ENCODE results near the gene PLEKHG2.

PLEKHG2 gene

DNA sequence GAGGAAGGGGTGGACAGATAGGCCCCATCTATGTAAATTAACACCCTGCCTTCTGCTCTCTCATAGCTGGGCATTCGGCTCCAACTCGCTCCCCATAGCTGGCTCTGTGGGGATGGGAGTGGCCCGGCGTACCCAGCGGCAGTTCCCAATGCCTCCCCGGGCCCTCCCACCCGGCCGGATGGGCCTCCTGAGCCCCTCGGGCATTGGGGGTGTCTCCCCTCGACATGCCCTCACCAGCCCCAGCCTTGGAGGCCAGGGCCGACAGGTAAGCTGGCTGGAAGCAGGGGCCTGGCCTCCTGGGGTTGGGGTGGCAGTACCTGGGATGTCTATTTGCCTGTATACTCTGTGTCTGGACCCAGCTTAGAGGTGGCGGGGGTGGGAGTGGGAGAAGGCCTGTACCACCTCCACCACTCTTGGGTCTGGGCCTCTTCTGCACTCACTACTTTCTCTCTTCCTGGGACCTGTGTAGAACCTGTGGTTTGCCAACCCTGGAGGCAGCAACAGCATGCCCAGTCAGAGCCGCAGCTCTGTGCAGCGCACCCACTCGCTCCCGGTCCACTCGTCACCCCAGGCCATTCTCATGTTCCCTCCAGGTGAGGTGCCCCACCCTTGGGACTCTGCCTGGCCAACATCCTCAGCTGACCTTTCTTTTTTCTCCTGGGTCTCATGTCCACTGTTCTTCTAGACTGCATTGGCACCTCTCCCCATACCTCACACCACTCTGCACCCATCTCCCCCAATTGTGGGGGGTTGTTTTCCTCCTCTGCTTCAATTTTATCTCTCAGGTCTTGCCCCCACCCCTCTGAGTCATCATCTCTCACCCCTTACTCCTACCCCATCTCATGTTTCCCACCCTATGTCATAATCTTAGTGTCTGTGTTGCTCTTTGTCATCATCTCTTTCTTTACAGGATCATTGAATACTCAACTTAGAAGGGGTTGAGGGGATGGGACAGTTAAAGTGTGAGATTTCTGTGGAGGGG lies 31.7 kb upstream of the PLEKHG2 start:
- no peak overlapping the region for H3K27ac Mint-ChIP-seq
- H3K36me3 Mint-ChIP-seq, result peaks cover 4% of the 10 kb centered on the region
- H3K27me3 Mint-ChIP-seq, result no peaks in the 10 kb centered on the region
- H3K9me3 Mint-ChIP-seq (ENCODE audit: low read depth), result no peaks in the 10 kb centered on the region
- peaks cover 2% of the 10 kb centered on the region for H3K4me1 Mint-ChIP-seq (ENCODE audit: low read depth)
- no peak overlapping the region for H3K4me3 Mint-ChIP-seq

DNA sequence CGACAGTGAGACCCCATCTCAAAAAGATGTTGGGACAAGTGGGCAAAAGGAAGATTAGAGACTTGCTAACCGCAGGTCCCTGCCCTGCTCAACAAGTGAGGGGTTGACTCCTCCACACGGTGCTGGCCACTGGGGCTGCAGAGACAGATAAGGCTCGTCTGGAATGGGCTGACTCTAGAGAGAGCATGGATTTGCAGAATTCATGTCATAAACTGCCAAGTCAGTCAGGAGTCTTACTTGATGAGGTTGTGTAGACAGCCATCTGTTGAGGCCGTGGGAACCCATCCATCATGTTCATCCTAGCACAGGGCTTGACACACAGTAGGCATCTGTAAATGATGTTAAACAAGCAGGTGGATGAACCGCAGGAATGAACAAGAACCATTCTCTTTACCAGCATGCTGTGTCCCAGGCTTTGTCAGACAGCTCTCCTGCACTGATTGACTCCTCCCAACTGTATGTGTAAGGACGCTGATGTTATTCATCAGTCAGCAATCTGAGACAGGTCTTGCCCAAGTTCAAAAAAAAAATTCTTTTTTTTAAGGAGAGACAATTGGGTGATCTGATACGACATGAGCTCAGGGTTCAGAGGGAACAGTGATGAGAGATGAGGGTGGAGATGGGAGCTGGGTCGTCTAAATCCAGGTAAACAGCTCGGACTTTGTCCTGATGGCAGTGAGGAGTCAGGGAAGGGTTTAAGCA lies 30.4 kb upstream of the PLEKHG2 start:
- Mint-ChIP-seq H3K9me3 (ENCODE audit: low read depth) (no peaks in the 10 kb centered on the region), H3K4me1 (ENCODE audit: low read depth) (peaks cover 4% of the 10 kb centered on the region), H3K4me3 (no peak overlapping the region), H3K27ac (no peak overlapping the region), H3K36me3 (peaks cover 4% of the 10 kb centered on the region), H3K27me3 (no peaks in the 10 kb centered on the region)

DNA sequence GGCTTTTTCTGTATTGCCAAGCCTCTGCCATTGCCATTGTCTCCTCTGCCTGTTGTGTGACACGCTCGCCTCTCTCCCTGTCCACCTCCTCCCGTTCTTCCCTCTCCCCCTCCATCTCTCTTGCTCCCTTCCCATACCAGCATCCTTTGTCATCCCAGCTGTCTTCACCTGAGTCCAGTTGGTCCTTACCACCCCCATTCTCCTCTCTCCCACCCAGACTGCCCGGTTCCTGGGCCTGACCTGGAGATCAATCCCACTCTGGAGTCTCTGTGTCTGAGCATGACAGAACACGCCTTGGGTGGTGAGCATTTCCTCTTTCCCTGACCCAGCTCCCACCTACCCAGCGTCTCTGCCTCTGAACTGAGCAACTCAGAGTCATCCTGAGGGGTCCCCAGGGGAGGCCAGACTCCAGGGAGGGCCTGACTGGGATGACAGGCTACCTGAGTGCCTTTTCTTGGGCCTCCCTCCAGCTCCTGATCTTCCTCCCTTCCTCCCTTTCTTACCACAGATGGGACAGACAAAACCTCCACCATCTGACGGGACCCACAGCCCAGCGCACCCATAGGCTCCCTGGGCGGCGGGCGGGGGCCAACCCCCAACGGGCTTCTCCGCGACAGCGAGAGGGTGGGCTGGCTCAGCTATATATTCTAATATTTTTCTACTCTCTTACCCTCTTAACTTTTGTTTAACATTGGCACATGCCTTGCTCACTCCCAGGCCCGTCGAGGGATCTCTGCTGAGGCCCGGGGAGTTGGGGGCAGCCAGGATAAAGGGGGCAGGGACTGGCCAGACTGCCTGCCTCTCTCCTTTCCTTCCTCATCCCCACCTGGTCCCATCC lies 29.3 kb upstream of the PLEKHG2 start:
- H3K36me3 Mint-ChIP-seq, result peaks cover 4% of the 10 kb centered on the region
- no peaks in the 10 kb centered on the region for H3K27me3 Mint-ChIP-seq
- H3K4me3 Mint-ChIP-seq, result no peak overlapping the region
- peaks cover 4% of the 10 kb centered on the region for H3K4me1 Mint-ChIP-seq (ENCODE audit: low read depth)
- no peak overlapping the region for H3K27ac Mint-ChIP-seq
- no peaks in the 10 kb centered on the region for H3K9me3 Mint-ChIP-seq (ENCODE audit: low read depth)

DNA sequence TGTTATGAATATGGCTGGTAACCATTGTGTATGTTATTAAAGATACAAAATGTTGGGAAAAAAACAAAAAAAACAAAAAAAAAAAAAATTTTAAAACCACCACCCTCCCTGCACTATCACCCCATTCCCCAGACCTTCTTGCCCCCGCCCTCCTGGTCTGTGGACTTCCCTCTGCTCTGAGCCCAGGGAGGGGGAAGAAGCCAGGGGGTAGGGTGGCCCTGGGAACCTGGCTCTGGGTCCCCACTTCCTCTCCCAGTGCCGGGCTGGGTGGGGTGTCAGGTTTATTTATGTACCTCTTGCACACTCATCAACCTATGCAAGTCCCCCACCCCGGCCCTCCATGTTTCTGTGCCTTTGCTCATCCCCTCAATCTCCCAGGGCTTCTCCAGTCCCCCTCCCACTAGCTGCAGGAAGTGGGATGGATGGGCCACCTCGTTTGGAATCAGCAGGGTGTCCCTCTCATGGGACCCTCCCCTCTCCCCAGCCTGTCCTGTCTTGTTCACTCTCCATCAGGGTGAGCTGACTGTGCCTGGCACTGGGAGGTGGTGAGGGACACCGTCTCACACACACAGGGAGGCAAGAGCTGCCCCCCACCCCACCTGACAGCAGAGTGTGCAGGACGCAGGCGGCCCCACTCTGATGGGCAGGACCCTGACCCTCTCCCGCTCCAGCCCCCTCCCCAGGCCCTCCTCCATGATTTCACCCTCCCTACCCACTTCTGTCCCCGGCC lies 27.5 kb upstream of the PLEKHG2 start:
- Mint-ChIP-seq H3K27ac (no peak overlapping the region), H3K27me3 (no peaks in the 10 kb centered on the region), H3K36me3 (peaks cover 8% of the 10 kb centered on the region), H3K9me3 (ENCODE audit: low read depth) (no peaks in the 10 kb centered on the region), H3K4me3 (no peak overlapping the region), H3K4me1 (ENCODE audit: low read depth) (peaks cover 12% of the 10 kb centered on the region)

DNA sequence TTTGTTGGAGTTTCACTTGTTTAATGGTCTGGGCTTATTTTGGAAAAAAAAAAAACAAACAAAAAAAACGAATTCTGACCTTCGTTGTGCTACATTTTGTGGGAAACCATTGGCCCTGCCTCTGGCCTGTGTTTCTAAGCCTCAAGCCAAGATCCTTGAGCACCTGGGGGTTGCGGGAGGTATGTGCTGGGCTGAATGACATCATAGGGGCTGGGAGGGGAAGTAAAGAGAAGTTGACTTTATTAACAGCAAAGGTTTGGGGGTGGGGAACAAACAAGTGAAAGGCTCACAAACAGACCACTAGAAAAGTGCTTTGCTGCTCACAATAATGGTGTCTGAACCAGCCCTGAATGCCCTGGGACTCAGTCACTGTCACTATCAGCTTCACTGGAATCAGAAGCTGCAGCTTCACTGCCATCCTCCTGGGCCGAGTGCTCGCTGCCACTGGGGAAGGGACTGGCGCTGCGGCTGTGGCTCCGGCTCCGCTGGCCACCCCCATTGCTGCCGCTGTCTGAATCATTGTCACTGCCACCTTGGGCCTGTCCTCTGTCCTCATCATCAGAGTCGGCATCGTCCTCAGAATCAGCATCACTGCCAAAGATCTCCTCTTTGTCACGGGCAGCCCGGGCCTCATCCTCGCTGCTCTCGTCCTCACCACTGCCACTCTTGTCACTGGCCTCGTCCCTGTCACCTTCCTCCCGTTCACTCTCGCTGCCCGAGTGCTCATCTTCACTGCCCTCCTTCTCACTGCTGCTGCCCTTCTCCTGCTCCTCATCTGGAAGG lies 26.6 kb upstream of the PLEKHG2 start:
- H3K27me3 Mint-ChIP-seq, result no peaks in the 10 kb centered on the region
- H3K9me3 Mint-ChIP-seq (ENCODE audit: low read depth), result no peaks in the 10 kb centered on the region
- no peak overlapping the region for H3K4me3 Mint-ChIP-seq
- H3K27ac Mint-ChIP-seq, result peak overlapping the region; percentile 42
- peaks cover 17% of the 10 kb centered on the region for H3K4me1 Mint-ChIP-seq (ENCODE audit: low read depth)
- peaks cover 6% of the 10 kb centered on the region for H3K36me3 Mint-ChIP-seq

DNA sequence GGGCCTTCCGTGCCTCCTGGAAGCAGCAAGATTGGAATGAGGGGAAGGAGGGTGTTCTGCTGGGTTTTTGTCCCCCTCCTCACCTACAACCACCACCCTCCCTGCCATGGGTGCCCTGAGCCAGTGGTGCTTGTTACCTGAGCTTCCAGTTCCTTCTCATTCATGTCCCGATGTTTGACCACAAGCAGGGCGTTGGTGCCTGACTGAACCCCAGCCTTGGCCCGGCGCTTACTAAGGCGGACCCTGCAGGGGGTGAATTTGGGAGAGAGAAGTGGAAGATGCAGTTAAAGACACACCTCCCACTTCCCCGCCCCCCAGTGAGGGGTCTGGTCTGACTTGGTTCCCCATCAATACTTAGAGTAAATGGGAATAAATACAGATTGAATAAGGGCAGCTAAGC lies 25.9 kb upstream of the PLEKHG2 start:
- no peaks in the 10 kb centered on the region for H3K27me3 Mint-ChIP-seq
- H3K27ac Mint-ChIP-seq, result no peak overlapping the region
- H3K4me1 Mint-ChIP-seq (ENCODE audit: low read depth), result peaks cover 24% of the 10 kb centered on the region
- H3K36me3 Mint-ChIP-seq, result peaks cover 4% of the 10 kb centered on the region
- no peaks in the 10 kb centered on the region for H3K9me3 Mint-ChIP-seq (ENCODE audit: low read depth)
- H3K4me3 Mint-ChIP-seq, result no peak overlapping the region

DNA sequence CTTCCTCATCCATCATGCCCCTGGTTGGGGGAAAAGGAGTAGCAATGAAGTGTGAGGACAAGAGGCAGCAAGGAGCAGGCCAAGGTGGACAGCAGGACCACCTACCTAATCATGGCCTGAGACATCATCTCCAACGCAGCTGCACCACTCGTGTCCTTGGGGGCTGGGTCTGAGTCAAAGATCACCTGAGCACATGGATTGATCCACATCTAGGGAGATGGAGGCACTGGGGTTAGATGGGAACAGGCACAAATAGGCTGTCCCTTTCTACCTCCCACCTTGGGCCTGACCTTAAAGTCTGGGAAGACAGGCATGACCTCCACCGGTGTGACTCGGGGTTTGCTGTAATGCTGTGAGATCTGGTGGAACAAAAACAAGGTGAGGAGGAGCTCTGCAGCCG lies 23.8 kb upstream of the PLEKHG2 start:
- peak overlapping the region; percentile 87 for H3K27ac Mint-ChIP-seq
- peaks cover 4% of the 10 kb centered on the region for H3K36me3 Mint-ChIP-seq
- H3K4me1 Mint-ChIP-seq (ENCODE audit: low read depth), result peaks cover 33% of the 10 kb centered on the region
- H3K4me3 Mint-ChIP-seq, result no peak overlapping the region
- H3K27me3 Mint-ChIP-seq, result no peaks in the 10 kb centered on the region
- H3K9me3 Mint-ChIP-seq (ENCODE audit: low read depth), result no peaks in the 10 kb centered on the region

DNA sequence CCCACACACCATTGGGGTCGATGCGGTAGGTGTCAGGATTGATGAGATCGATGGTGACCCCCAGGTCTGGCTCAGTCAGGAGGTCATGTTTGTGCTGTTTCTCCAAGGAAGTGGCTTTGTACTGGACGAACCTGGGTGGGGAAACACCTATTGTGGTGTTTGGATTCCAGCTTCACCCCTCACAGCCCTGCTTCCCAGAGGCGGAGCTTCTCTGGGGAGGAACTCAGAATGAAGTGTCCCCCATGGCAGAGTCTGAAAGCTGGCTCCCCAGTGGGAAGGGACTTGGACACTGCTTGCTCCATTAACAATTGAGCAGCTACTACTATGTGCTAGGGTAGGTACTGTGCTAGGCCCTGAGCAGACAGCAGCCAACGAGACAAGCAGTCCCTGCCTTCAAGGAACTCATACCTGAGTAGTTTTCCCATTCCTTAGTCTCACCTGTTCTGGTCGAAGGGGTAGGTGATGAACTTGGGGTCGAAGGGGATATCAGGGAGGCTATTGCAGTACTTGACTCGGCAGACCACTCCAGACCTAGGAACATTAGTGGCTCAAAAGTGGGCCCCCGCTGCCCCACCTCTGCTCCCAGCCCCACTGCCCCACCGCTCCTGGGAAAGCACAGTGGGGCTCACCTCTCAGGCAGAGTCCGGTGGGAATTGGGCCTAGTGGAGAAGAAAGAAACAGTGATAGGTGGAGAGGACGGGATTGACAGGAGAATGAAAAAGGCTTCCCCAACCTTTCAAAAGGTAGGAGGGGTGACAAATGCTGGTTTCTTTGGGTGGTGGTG lies 22.6 kb upstream of the PLEKHG2 start:
- H3K27me3 Mint-ChIP-seq, result no peaks in the 10 kb centered on the region

DNA sequence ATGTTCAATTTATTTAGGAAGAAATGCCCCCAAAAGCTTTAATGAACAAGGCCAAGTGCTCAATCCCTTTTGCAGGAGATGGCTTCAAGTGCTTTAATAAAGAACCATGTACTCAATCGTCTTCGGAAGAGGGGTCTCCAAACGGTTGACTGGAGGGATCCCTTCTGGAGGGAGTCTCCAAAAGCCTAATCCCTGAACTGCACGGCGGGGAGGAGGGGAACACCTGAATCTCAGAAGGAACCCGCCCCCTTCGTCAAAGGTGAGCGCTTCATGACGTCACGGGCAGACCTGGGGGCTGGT lies 22.1 kb upstream of the PLEKHG2 start:
- H3K27me3 Mint-ChIP-seq, result no peaks in the 10 kb centered on the region
- H3K9me3 Mint-ChIP-seq (ENCODE audit: low read depth), result no peaks in the 10 kb centered on the region
- H3K4me1 Mint-ChIP-seq (ENCODE audit: low read depth), result peaks cover 37% of the 10 kb centered on the region
- peak overlapping the region; percentile 93 for H3K4me3 Mint-ChIP-seq
- peak overlapping the region; percentile 87 for H3K27ac Mint-ChIP-seq
- H3K36me3 Mint-ChIP-seq, result peaks cover 4% of the 10 kb centered on the region

More for the DNA sequence above, 22.6 kb upstream of the PLEKHG2 start:
- peaks cover 4% of the 10 kb centered on the region for H3K36me3 Mint-ChIP-seq
- peak overlapping the region; percentile 93 for H3K4me3 Mint-ChIP-seq
- H3K4me1 Mint-ChIP-seq (ENCODE audit: low read depth), result peaks cover 33% of the 10 kb centered on the region
- H3K9me3 Mint-ChIP-seq (ENCODE audit: low read depth), result no peaks in the 10 kb centered on the region
- peak overlapping the region; percentile 87 for H3K27ac Mint-ChIP-seq

DNA sequence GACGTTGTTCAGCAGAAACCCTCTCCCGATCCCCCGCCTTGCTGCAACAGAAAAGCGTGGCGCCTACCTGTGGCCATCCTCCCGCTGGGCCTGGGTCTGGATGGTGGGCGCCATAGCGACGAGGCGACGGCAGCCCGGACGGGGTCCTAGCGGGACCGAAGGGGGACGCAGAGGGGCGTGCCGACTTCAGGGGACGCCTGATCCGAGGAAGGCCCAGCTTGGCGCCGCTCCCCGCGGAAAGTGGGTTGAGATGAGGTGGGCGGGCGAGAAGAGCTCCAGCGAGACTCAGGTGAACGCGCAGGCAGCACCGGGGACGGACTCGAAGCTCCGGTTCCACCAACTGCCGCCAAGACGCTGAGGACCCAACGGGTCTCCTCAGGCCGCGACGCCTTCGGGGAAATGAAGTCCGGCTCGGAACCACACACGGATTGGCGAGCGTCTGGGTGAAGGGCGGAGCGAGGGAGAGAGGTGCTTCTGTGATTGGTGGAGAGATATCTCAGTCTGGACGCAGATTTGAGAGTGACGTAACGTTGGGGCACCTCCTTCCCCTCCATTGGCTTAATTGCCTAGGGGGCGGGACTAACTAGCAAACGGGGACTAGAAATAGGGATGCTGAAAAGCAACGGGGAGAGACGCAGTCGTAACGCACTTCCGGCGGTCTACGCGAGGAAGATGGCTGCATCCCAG lies 21.6 kb upstream of the PLEKHG2 start, which contains the start of the genes MED29 and PAF1:
Gene MED29 (plus strand): TSS at position 628 of the 687 bp plus-strand sequence. CDS start 45 bp downstream, at position 673.
Gene PAF1 (minus strand): TSS at position 356 of the 687 bp plus-strand sequence. CDS start 242 bp downstream, at position 114.
- no peaks in the 10 kb centered on the region for H3K27me3 Mint-ChIP-seq
- peaks cover 35% of the 10 kb centered on the region for H3K4me1 Mint-ChIP-seq (ENCODE audit: low read depth)
- H3K4me3 Mint-ChIP-seq, result peak within 1 kb of the TSS; percentile 93
- no peaks in the 10 kb centered on the region for H3K9me3 Mint-ChIP-seq (ENCODE audit: low read depth)
- peak within 1 kb of the TSS; percentile 87 for H3K27ac Mint-ChIP-seq
- H3K36me3 Mint-ChIP-seq, result peaks cover 4% of the 10 kb centered on the region

DNA sequence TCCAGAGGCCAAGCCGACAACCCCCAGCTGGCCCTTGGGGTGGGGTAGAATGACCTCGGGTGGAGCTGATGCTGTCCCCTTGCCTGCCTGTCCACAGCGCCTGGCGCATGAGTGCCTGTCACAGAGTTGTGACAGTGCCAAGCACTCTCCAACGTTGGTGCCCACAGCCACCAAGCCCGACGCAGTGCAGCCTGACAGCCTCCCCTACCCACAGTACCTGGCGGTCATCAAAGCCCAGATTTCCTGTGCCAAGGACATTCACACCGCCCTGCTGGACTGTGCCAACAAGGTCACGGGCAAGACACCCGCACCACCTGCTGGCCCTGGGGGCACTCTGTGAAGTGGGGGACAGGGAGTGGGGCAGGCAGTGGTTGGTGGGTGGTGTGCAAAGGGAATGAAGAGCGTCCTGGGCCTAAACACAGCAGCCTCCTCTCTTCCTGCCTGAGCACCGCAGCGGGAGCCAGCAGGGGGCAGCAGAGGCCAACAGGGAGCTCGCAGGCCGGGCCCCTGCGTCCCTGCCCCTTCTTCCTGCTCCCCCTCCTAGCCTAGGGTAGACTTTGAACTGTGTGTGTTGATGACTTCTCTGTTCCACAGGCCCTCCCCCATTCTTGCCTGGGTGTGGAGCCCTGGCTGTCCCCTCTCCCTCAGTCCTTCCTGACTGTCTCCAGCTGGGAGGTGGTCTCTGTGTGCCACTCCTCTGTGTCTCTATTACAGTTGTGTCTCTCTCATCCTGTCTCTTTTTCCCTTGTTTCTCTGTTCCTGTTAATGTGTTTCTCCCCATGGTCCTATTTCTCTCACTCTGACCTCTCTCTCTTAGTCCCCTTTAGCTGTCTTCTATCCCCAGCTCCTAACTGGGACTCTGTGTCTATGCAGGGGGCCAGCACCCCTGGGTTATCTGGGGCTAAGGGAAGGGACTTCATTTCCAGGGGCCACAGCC lies 14.8 kb upstream of the PLEKHG2 start:
- peaks cover 58% of the 10 kb centered on the region for H3K4me1 Mint-ChIP-seq (ENCODE audit: low read depth)
- peak overlapping the region; percentile 93 for H3K27ac Mint-ChIP-seq
- no peaks in the 10 kb centered on the region for H3K27me3 Mint-ChIP-seq
- no peaks in the 10 kb centered on the region for H3K9me3 Mint-ChIP-seq (ENCODE audit: low read depth)
- peak overlapping the region; percentile 77 for H3K4me3 Mint-ChIP-seq
- H3K36me3 Mint-ChIP-seq, result no peaks in the 10 kb centered on the region
